ENCODE measurements around the gene PLET1.

- TF ChIP-seq, protein P1, sequence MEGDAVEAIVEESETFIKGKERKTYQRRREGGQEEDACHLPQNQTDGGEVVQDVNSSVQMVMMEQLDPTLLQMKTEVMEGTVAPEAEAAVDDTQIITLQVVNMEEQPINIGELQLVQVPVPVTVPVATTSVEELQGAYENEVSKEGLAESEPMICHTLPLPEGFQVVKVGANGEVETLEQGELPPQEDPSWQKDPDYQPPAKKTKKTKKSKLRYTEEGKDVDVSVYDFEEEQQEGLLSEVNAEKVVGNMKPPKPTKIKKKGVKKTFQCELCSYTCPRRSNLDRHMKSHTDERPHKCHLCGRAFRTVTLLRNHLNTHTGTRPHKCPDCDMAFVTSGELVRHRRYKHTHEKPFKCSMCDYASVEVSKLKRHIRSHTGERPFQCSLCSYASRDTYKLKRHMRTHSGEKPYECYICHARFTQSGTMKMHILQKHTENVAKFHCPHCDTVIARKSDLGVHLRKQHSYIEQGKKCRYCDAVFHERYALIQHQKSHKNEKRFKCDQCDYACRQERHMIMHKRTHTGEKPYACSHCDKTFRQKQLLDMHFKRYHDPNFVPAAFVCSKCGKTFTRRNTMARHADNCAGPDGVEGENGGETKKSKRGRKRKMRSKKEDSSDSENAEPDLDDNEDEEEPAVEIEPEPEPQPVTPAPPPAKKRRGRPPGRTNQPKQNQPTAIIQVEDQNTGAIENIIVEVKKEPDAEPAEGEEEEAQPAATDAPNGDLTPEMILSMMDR (IDR thresholded peaks at IDR 0.05) = no peak
- no peak for TF ChIP-seq POLR2A (IDR thresholded peaks at IDR 0.05)
- no peak for TF ChIP-seq EP300 (IDR thresholded peaks at IDR 0.05)
- TF ChIP-seq POLR2AphosphoS5 (IDR thresholded peaks at IDR 0.05) = no peak
Observed at GRCh38 chr11:112298535-112298934, 37.9 kb upstream of the PLET1 start.
